Measurements from ENCODE around the gene OR6K3.

The OR6K3 gene

DNA sequence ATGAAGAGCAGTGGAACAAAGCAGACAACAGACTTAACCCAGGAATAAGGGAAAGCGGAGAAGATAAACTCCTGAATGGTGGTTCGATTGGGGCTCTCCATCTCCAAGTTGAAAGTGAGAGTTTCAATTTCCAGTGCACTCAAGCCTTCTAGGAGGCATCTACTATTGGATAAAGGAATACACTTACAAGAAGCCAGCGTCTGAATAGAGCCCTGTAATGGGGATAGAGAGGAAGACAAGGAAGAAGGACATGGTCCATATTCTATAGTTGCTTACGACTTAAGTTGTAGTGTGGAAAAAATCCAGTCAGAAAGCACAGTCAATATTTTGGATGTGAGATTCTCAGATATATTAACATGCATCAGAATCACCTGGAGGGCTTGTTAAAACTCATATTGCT is 20.0 kb downstream of the OR6K3 start, which contains the start of gene OR6K2:
TSS of gene OR6K2 (minus strand) at position 101 of the 400 bp plus-strand sequence. CDS start at position 101, 0 bp downstream.
- TF ChIP-seq, protein P1, sequence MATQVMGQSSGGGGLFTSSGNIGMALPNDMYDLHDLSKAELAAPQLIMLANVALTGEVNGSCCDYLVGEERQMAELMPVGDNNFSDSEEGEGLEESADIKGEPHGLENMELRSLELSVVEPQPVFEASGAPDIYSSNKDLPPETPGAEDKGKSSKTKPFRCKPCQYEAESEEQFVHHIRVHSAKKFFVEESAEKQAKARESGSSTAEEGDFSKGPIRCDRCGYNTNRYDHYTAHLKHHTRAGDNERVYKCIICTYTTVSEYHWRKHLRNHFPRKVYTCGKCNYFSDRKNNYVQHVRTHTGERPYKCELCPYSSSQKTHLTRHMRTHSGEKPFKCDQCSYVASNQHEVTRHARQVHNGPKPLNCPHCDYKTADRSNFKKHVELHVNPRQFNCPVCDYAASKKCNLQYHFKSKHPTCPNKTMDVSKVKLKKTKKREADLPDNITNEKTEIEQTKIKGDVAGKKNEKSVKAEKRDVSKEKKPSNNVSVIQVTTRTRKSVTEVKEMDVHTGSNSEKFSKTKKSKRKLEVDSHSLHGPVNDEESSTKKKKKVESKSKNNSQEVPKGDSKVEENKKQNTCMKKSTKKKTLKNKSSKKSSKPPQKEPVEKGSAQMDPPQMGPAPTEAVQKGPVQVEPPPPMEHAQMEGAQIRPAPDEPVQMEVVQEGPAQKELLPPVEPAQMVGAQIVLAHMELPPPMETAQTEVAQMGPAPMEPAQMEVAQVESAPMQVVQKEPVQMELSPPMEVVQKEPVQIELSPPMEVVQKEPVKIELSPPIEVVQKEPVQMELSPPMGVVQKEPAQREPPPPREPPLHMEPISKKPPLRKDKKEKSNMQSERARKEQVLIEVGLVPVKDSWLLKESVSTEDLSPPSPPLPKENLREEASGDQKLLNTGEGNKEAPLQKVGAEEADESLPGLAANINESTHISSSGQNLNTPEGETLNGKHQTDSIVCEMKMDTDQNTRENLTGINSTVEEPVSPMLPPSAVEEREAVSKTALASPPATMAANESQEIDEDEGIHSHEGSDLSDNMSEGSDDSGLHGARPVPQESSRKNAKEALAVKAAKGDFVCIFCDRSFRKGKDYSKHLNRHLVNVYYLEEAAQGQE (IDR thresholded peaks at IDR 0.05; ENCODE audit: insufficient read depth in 1 of 2, low read depth in 2 of 2, low read length in 2 of 2): no peak
- TF ChIP-seq TAF1 (IDR thresholded peaks at IDR 0.05; ENCODE audit: borderline replicate concordance, insufficient read depth, low read length): no peak
- no peak for TF ChIP-seq FOXP2 (optimal IDR thresholded peaks at IDR 0.05; ENCODE audit: borderline replicate concordance, extremely low read depth, extremely low read length, insufficient read depth)
- no peak for TF ChIP-seq POLR2AphosphoS5 (IDR thresholded peaks at IDR 0.05; ENCODE audit: low read depth, low read length)
- TF ChIP-seq SIN3A (IDR thresholded peaks at IDR 0.05; ENCODE audit: borderline replicate concordance, insufficient read depth, low read length): no peak

DNA sequence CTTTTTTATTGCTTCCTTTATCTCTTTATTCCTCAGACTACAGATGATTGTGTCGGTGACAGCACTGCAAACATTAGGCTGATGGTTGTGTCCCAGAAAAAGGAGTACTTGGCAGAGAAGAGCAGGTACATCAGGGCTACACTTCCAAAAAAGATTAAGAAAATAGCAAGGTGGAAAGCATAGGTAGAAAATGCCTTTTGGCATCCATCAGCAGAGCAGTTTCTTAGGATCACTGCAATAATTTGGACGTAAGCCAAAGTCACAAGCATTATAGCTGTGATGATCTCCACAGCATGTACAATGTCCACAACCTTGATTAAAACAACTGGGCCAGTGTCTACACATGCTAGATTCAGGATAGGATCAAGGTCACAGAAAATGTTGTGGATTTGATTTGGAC is 25.9 kb downstream of the OR6K3 start:
- TF ChIP-seq TAF1 (IDR thresholded peaks at IDR 0.05; ENCODE audit: borderline replicate concordance, insufficient read depth, low read length): no peak

DNA sequence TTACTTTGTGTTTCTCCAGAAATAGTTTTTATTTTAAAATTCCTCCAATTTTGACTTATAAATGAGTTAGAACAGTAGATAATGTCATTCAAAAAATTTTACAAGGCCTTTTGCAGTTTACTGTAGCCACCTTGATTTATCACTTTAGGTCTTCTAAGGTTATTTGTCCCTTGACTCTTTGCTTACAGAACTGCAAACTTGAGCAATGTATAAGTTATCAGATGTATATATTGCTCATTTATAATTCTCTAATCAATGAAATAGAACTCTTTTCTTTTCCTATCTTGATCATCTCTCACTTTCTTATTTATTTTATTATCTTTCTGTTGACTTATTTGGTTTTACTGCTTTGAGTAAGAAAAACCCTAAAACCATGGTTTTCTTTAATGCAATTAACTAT is 28.2 kb downstream of the OR6K3 start:
- TF ChIP-seq SIN3A (IDR thresholded peaks at IDR 0.05; ENCODE audit: borderline replicate concordance, insufficient read depth, low read length) (no peak), TAF1 (IDR thresholded peaks at IDR 0.05; ENCODE audit: borderline replicate concordance, insufficient read depth, low read length) (no peak), POLR2AphosphoS5 (IDR thresholded peaks at IDR 0.05; ENCODE audit: low read depth, low read length) (no peak), FOXP2 (optimal IDR thresholded peaks at IDR 0.05; ENCODE audit: borderline replicate concordance, extremely low read depth, extremely low read length, insufficient read depth) (no peak)
- TF ChIP-seq, protein P1 (IDR thresholded peaks at IDR 0.05; ENCODE audit: insufficient read depth in 1 of 2, low read depth in 2 of 2, low read length in 2 of 2): no peak

DNA sequence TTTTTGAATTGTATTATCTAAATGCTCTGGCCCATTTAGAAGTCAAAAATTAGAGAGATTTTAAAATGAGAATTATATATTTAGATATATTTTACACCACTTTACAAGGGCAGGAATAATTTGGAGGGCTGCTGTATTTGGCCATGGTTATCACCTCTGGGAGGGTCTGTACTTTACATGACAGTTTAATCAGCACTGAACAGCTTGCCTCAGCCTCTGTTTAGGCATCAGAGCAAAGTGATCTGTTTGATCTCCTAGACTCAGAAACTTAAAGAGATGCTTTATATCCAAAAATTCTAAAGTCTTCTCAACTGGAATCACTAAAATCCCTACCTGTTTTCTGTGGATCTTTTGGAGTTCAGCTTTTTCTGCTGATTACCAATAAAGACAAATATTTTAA is 28.6 kb downstream of the OR6K3 start:
- TF ChIP-seq POLR2AphosphoS5 (IDR thresholded peaks at IDR 0.05; ENCODE audit: low read depth, low read length): no peak
- TF ChIP-seq, protein P1 (IDR thresholded peaks at IDR 0.05; ENCODE audit: insufficient read depth in 1 of 2, low read depth in 2 of 2, low read length in 2 of 2): no peak
- no peak for TF ChIP-seq TAF1 (IDR thresholded peaks at IDR 0.05; ENCODE audit: borderline replicate concordance, insufficient read depth, low read length)
- no peak for TF ChIP-seq FOXP2 (optimal IDR thresholded peaks at IDR 0.05; ENCODE audit: borderline replicate concordance, extremely low read depth, extremely low read length, insufficient read depth)
- no peak for TF ChIP-seq SIN3A (IDR thresholded peaks at IDR 0.05; ENCODE audit: borderline replicate concordance, insufficient read depth, low read length)

DNA sequence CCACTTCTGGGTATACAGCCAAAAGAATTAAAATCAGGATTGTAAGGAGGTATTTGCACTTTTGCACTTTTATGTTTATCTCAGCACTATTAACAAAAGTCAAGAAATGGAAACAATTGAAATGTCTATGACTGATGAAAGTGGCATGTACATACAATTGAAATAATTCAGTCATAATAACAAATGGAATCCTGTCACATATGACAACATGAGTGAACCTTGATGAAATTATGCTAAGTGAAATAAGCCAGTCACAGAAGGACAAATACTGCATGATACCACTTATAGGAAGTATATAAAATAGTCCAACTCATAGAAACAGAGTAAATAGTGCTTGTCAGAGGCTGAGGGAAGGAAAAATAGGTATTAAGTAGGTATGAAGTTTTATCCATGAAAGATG is 30.6 kb downstream of the OR6K3 start:
- TF ChIP-seq TAF1 (IDR thresholded peaks at IDR 0.05; ENCODE audit: borderline replicate concordance, insufficient read depth, low read length) (no peak), SIN3A (IDR thresholded peaks at IDR 0.05; ENCODE audit: borderline replicate concordance, insufficient read depth, low read length) (no peak), POLR2AphosphoS5 (IDR thresholded peaks at IDR 0.05; ENCODE audit: low read depth, low read length) (no peak), FOXP2 (optimal IDR thresholded peaks at IDR 0.05; ENCODE audit: borderline replicate concordance, extremely low read depth, extremely low read length, insufficient read depth) (no peak)
- TF ChIP-seq, protein P1 (IDR thresholded peaks at IDR 0.05; ENCODE audit: insufficient read depth in 1 of 2, low read depth in 2 of 2, low read length in 2 of 2): no peak
